Tracheal epithelial cell (primary cell): ENCODE results near the gene TMPRSS15. TPM values are rescaled to one million over a fixed set of nuclear protein-coding genes. Genes with fewer than 3 reads are reported as not detected.

Experiments used
- total RNA-seq: library from RNA; depleted of rRNA; stranded (reverse); fragments of >200 nt; gene quantifications from 2 replicates; pipeline ENCODE4 v1.2.1, GENCODE V29; 2014

Gene TMPRSS15
- not detected in 2 replicates for total RNA-seq

GRCh38 chr21:18403735-18404450 is at the start of gene TMPRSS15:
Gene TMPRSS15 (minus strand): TSS chr21:18403785. CDS start chr21:18403622, 163 bp downstream.

DNA sequence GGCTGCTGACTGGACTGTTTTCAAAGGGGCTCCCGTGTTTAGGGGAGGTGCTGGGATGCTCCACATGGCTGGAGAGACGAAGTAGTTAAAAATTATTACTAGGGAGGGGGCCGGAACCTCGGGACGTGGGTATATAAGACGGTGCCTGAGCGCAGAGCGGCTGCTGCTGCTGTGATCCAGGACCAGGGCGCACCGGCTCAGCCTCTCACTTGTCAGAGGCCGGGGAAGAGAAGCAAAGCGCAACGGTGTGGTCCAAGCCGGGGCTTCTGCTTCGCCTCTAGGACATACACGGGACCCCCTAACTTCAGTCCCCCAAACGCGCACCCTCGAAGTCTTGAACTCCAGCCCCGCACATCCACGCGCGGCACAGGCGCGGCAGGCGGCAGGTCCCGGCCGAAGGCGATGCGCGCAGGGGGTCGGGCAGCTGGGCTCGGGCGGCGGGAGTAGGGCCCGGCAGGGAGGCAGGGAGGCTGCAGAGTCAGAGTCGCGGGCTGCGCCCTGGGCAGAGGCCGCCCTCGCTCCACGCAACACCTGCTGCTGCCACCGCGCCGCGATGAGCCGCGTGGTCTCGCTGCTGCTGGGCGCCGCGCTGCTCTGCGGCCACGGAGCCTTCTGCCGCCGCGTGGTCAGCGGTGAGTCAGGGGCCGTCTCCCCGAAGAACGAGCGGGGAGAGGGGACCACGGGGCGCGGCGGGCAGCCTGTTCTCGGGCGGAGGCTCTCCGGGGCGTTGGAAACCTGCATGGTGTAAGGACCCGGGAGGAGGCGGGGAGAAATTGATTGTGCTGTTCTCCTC is 158.7 kb downstream of the TMPRSS15 start, which contains the start of gene CHODL:
CHODL (plus strand) TSS at position 163 of the 793 bp plus-strand sequence; CDS start at position 554, 391 bp downstream.

Other genes starting within 250 kb of the TMPRSS15 start
- gene CHODL, start 159.0 kb downstream of the TMPRSS15 start, total RNA-seq = 0.48 TPM in 1 of 2 replicates, not detected in the other